ENCODE results near the gene MAML3.

The MAML3 gene

DNA sequence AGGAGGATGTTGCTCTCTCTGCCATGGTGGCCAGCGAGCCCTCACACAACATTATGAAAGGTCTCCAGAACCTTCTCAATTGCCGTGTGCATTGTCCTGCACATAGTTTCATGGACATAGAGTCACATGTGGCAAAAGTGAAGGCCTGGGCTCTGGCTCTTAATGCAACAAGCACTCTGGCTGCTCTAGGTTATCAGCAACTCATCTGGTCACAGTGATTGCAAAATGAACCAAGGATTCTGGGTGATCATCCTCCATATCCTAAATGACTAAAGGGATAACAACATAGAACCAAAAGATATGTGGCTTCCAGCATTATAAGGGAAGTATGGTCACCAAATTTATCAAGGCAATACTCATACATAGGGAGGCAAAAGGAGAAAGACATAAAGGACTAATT is 313.2 kb downstream of the MAML3 start:
- no peak for DNase-seq (ENCODE audit: low read depth)

DNA sequence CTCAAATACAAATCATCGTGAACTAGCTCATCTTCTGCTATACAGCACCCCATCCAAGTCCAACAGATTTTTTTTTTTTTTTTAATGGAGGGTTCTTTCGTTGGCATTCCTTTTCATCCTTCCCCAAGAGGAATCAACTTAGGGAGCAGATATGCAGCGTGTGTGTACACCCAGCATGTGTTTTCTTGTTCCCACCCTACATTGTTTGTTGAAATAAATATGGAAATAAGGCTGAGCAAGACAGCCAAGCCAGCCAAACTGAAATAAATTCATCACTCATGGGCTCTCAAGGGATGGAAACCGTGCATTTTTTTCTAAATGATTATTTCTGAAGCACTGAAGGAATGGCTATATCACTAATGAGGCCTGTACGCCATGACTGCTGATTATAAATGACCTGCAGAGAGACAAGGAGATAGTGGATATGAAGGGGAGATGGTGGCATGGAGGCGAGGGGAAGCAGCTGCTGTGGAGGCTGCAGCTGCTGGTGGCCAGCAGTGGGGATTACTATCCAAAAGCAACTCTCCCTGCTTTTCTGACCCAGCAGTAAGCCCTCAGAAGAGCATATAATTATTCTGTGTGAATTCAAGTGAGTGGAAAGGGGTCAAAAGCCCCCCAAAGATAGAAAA is 314.5 kb downstream of the MAML3 start:
- DNase-seq (ENCODE audit: low read depth): no peak

DNA sequence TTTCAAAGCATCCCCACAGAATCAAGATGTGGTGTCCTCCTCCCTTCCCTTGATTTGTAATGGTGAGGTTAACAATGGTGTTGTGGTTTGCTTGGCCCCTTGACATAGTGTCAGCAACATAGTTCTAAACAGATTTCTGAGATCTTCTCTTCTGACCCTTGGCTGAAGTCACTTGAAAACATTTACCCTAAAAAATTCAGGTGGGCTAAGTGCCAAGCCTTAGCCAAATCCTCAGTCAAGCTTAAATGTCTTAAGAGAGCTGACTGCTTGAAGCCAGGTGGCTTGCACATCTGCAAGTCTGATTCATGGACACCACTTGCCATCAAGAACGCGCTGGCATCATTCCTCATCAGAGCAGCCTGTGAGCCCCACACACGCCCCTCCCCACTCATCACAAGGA is 315.2 kb downstream of the MAML3 start:
- no peak for DNase-seq (ENCODE audit: low read depth)

DNA sequence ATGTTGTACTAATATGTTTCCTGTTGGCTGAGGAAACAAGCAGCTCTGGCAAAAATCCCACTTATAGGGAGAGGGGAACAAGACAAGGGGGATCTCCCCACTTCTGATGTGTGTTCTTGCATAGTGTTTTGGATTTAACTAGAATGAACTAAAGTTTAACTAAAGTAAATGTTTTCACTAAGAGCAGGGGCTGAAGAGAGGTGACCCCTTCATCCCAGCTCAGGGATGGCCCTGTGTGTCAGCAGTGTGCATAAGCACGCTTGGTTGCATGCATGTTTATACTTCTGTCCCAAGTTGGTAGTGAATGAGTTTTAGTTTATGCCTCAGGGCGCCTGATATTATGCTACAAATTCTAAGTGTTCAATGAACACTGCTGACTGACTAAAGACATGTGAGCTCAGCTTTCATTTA is 319.0 kb downstream of the MAML3 start:
- DNase-seq (ENCODE audit: low read depth): no peak

DNA sequence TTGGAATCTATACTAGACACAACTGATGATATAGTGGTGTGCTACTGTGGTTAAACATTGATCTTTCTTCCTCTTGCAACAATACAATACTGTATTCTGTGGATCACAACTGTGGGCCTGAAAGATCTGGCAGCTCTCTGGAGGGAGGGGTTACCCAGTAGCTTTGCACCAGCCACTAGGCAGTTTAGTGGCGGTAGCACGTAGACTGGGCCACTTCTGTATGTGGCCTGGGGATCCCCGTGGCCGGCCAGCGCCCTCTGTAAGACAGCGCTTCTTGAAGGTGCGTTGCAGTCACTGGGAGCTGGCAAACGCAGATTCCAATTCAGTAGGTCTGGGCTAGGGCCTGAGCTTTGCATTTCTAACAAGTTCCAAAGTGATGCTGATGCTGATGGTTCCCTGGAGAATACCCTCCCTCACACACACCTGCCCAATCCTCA is 319.7 kb downstream of the MAML3 start:
- no peak for DNase-seq (ENCODE audit: low read depth)

DNA sequence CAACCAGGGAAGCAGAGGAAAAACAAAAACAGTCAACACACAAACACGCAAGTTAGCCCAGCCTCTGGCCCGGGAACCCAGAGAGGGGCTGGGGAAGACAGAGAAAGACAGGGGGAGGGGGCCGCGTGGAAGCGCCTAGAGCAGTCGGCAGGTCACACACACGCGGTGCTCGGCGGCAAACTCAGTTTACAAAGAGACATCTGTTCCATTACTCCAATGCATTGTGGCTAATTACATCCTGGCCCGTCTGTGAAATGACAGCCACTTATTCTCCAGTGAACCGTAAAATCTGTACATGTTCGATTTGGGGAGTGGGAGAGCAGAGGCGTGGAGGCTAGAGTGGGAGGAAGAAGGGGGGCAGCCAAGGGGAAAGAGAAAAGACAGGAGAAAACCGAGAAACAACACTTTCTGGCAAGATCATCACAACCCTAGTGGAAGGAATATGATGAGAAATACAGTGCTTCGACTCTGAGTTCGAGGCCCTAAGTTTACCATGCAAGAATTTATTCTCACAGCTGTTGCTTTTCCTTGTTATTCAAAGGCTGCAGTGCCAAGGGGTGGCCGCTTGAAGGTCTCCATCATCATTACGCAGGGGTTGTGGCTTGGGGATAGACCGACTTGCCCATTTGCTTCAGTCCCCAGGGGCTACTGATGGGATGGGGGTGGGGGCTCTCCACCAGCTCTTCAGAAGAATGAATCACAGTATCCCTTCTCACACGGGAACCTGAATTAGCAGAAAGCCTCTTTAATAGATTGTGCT is 320.7 kb downstream of the MAML3 start:
- DNase-seq (ENCODE audit: low read depth): no peak

DNA sequence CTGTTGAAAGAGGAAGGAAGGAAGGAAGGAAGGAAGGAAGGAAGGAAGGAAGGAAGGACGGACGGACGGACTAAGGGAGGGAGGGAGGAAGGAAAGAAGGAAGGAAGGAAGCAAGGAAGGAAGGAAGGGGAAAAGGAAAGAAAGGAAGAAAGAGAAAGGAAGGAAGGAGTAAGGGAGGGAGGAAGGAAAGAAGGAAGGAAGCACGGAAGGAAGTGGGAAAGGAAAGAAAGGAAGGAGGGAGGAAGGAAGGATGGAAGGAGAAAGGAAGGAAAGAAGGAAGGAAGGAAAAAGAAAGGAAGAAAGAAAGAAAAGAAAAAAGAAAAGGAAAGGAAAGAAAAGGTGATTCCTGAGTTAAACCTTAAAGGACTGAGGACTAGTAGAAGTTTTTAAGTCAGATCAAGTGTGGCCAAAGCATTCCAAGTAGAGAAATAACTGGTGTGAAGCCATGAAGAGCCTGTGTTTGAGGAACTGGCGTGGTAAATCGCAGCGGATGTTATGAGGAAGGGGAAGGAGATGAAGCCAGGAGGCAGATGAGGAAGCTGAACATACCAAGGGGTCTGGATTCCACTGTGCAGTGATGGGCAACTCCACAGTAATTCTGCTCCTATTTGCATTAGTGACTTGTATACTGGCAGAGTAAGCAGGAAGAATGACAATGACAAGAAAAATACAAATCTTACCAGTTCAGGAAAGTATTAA is 324.9 kb downstream of the MAML3 start:
- DNase-seq (ENCODE audit: low read depth): no peak

DNA sequence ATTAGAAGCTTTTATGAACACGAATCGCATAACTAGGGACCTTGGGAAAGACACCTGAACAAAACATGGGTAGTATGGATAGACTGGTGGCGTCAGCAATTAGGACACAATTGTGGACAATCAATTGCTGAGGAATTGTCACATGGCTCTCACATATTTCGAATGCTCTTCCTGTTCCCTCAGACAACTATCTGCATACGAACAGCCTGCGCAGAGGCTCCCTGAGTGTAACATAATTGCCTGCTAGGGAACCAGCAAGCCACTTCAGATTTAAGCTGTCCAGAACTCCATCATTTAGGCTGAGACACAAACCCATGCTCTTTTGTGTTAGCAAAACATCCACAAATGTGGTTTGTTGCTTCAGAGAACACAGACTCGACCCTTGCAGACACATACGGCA is 327.6 kb downstream of the MAML3 start:
- DNase-seq (ENCODE audit: low read depth): no peak

DNA sequence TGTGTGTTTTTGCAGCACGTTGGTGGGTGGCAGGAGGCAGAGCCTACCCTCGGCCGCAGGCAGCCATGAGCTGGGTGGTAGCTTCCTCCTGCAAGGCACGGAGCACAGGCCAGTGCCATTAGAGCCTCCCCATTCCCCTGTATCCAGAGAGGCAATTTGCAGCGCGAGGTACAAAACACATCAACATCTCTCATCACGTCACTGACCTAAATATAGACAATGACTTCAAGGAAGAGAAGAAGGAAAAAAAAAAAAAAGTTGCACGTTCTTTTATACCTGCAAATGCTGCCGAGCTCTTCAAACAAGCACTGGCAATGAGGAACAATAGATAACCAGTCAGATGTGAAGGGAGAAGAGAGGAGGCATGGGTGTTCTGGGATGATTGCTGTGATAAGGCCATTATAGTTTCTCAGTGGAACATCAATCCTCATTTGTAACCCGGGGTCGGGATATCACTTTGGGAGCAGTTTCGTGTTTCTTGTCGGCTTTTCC is 328.4 kb downstream of the MAML3 start:
- DNase-seq (ENCODE audit: low read depth): no peak

DNA sequence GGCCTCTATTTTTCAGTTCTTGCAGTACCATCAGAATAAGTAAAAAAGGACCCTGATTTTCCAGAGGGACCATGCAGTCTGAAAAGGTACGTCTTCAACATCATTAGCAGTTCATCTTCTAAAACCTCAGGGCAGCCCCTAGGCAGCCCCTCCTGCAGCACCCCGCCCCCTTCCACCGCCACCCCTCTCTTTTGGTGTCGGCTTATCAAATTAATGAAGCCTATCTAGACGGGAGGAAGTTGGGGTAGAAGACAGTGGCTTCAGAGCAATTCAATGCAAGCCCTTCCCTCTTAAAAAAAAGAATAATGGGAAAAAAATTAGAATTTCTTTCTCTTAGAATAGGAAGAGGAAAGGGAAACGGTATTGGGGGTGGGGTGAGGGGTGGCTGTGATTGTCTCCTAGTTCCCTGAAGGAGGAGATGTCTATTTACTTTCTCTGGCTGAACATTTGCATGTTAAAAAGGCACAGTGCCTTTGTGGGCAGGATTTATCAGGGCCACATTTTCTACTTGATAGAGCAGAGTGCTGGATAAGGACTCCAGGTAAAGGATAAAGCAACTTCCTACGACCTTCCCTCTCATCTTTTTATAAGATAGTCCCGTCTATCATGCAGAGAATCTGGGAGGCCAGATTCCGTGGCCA is 329.0 kb downstream of the MAML3 start:
- no peak for DNase-seq (ENCODE audit: low read depth)

DNA sequence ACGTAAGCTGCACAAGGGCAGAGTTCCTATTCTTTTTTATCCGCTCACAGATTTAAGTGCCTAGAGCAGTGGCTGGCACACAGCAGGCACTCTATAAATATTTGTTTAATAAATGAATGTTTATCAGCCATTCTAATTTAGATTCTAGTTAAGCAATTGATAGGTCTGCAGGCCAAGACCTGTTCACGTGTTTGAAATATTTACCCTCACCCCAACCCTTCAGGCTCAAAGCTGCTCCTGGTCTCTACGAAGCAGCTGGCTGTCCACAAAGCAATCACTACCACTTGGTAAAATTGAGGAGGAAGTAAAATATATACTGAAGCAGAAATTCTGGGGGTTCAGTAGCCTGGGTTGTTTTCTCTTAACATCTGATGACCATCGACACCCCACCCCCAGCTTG is 330.2 kb downstream of the MAML3 start:
- no peak for DNase-seq (ENCODE audit: low read depth)

DNA sequence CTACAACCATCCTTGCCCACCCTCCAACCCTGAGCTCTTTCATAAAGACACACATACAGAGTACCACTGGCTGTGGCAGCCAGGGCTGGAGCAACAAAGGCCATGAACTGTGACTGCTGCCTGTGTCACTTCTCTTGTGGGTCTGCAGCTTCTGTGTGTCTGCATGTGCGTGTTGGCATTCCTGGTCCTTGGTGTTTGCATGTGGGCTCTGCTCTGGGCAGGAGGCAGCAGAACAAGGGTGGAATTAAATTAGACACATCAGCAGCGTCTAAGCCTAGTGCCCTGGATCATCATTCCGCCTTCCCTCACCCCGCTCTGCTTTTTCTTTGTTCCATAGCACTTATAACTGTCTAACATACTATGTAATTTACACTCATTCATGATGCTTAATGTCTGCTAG is 330.6 kb downstream of the MAML3 start:
- no peak for DNase-seq (ENCODE audit: low read depth)

DNA sequence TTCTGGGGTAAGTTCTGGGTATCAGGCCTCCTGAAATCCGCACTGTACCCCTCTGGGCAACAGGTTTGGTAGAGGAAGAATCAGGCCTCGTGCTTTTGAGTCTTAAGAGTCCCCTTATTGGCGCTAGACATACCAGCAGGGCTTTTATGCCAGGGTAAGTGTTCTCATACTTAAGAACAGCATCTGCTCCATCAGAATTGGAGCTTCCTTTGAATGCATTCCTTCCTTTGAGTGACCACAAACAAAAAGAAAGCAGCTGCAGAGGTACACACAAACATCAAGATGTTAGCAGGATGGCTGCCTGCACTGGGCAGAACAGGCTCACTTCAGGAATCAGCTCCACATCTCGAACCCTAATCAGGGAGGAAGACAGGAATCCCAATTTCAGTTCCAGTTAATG is 331.6 kb downstream of the MAML3 start:
- no peak for DNase-seq (ENCODE audit: low read depth)

DNA sequence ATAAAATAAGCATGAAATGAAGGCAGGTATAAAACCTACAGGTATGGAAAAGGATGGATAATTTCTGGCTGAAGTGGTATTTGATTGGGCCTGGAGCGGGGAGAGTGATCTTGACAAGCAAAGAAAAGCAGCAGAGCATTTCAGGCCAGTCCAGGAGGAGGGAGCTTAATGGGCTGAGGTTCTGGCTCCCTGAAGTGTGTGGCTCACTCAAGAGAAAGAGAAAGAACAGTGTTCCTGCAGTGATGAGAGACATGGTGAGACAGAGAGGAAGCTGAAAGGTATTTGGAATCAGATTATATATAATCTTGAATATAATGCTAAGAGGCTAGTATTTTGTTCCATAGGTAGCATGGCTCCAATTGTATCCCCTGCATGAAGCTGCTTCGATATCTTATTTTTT is 334.9 kb downstream of the MAML3 start:
- DNase-seq (ENCODE audit: low read depth): no peak

DNA sequence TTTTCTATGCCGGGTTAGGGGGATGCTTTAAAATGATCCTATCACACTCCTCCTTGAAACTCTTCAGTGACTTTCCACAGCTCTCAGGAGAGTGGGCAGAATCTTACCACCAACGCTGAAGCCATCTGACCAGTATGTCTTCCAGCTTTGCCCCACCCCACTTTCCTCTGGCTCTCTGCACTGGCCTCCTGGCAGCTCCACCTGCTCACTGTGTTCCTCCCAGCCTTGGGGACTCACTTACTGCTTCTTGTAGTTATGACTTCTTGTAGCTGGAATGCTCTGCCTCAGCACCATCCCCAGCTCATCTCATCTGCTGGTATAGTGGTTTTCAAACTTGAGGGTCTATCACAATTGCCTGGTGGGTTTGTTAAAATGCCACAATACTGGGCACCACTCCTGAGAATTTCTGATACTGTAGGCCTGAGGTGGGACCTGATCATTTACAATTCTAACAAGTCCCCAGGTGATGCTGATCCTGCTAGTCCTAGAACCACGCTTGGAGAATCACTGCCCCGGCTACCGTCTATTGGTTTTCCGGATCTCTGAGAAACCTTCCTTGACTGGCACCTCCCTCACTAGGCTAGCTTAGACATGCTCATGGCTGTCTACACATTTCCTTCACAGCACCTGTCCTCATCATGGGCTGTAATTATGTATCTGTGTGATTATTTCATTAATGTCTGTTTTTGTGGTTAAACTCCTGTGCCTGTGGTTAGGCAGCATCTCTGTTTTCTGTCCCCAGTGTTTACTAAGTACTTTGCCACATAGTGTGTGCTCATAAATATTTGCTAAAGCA is 336.1 kb downstream of the MAML3 start:
- DNase-seq (ENCODE audit: low read depth): no peak

DNA sequence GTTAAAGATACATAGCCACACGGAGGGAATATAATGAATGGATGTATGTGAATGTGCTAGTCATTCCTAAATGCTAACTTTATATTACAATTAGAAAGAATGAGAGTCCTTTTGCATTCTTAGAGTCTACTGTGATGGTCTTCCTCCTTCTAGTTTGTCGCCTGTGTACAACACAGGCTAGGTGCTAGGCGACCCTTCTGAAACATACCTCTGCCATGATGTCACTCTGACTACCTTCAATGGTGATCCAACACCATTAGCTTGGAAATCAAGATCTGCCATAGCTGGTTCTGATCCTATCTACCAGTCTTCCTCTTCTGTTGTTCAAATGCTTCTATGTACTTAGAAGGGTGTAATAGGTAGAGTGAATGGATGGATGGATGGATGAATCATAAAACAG is 337.1 kb downstream of the MAML3 start:
- no peak for DNase-seq (ENCODE audit: low read depth)

DNA sequence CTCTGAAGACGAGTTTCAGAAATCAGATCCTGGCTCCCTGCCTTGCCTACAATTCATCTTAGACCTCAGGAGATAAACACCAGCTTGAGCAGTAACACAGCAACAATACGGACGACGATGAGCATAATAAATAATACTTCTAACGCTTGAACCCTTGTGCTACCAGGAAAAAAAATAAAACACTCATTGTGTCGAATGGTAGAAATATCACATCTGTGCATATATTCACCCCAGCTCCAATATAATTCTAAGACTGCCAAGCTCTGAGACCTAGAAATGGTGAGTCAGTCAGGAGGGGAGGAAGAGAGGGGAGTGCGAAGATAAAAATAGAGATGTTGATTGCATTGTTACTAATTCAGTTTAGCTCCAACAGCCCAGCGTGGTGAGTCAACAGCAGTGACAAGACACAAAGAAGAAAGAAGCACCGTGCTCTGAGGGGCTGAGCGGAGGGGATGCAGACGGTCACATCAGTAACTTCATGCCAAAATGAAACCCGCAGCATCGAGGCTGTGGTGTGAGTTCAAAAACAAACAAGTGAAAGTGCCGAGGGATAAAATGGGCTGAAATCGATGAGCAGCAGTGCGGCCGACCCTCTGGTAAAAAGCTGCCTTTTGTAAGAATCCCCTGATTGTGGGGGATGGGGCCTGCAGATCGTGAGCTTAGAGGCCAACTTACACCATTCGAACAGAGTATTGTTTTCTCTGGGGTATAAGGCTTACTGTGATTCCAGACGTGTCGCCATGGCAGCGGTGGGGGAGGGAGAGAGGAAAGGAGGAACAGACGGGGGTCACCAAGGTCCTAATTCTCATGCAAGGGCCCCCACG is 338.0 kb downstream of the MAML3 start:
- DNase-seq (ENCODE audit: low read depth): peak; percentile 89

DNA sequence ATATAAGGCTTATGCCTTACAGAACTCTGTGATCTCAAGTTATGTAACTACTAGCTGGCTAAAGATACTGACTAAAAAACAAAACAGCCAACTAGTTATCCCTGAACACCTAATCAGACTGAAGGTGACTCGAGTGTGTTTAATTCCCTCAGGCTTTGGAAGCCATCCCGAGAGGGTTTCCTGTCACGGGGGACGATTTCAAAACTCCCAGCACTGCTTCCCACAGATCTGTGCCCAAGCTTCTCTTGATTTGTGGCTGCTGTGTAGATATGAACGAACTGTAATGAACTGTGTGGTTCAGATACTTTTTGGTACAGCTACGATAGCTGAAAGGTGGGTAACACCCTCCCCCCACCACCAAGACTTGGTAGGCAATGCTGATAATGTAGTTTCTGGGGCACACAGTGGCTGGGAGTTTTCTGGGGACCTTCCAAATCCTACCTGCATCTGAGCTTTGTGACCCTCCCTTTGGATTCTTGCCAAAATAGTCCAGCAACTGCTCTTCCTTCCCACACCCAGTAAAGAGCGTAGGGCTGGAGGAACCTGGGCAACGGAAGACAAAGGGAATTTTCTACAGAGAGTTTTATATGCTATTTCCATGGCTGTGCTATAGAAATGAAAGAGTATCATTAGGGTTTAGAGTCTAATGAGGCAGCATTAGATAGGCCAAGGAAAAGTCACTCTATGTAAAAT is 339.5 kb downstream of the MAML3 start:
- DNase-seq (ENCODE audit: low read depth): peak; percentile 67

DNA sequence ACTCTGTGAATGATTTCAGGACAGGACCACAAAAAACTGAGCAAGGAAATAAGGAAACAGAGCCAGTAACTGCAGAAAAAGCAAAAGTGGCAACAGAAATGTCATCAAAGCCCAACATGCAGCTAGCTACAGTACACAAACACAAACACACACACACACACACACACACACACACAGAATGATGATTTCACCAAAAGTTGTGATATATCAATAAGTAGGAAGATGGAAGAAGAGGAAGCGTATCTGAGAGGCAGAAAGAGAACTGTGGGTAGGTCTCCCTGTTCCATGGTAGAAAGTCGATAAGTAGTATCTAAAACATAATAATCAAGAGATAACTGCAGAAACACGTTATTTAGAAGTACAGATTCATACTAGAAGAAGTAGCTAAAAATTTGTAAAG is 340.1 kb downstream of the MAML3 start:
- DNase-seq (ENCODE audit: low read depth): no peak

DNA sequence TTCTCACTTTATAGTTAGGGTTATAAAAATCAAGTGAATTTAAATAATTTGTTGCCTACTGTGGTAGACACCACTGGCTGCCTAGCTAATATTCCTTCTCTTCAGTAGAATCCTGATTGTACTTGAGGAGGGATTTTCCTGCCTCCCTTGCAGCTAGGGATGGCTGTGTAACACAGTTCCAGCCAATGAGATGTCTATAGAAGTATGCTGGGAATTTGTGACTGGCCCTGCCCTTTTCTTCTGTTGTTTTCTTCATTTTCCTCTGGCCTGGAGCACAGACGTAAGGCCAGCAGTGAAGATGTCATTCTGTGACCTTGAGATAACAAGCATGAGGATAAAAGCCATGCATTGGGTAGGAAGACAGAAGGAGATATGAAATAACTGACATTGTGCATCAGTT is 343.3 kb downstream of the MAML3 start:
- DNase-seq (ENCODE audit: low read depth): no peak
